ENCODE measurements around the gene ADA. TPM values are rescaled to one million over a fixed set of nuclear protein-coding genes. Genes with fewer than 3 reads are reported as not detected.
A peak's percentile ranks its signal among the peaks of the same experiment; 100 is the strongest.

Gene ADA
- total RNA-seq, 1 donor from 2014 or later = 12.6 TPM

DNA sequence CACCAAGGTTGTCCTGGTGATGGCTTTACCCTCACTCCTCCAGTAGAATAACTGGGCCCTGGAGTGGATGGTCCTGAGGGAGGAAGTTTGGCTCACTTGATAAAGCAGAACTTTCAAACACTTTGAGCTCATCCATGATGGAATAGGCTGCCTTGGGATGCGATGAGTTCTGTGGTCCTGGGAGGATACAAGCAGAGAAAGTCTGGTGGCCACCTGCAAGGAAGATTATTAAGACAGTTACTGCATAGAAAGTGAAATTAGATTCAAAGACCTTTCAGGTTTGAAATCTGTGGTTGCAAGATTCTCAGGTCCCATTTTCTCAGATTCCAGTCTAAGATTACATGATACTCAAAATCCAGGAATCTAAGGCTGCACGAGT, 43.8 kb upstream of the ADA start:
- FAIRE-seq (no peak), DNase-seq (ENCODE audit: low read depth) (no peak)
- Histone ChIP-seq H3K4me3 (ENCODE audit: low read depth, low read length) (no peak overlapping the region), H3K36me3 (ENCODE audit: control insufficient read depth, insufficient read depth, low read length) (no peaks in the 10 kb centered on the region), H3K27me3 (ENCODE audit: control insufficient read depth, insufficient read depth, low read length) (no peaks in the 10 kb centered on the region)
- TF ChIP-seq, protein P1, sequence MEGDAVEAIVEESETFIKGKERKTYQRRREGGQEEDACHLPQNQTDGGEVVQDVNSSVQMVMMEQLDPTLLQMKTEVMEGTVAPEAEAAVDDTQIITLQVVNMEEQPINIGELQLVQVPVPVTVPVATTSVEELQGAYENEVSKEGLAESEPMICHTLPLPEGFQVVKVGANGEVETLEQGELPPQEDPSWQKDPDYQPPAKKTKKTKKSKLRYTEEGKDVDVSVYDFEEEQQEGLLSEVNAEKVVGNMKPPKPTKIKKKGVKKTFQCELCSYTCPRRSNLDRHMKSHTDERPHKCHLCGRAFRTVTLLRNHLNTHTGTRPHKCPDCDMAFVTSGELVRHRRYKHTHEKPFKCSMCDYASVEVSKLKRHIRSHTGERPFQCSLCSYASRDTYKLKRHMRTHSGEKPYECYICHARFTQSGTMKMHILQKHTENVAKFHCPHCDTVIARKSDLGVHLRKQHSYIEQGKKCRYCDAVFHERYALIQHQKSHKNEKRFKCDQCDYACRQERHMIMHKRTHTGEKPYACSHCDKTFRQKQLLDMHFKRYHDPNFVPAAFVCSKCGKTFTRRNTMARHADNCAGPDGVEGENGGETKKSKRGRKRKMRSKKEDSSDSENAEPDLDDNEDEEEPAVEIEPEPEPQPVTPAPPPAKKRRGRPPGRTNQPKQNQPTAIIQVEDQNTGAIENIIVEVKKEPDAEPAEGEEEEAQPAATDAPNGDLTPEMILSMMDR (IDR thresholded peaks at IDR 0.05; ENCODE audit: insufficient read depth, low read length, severe bottlenecking) = no peak

DNA sequence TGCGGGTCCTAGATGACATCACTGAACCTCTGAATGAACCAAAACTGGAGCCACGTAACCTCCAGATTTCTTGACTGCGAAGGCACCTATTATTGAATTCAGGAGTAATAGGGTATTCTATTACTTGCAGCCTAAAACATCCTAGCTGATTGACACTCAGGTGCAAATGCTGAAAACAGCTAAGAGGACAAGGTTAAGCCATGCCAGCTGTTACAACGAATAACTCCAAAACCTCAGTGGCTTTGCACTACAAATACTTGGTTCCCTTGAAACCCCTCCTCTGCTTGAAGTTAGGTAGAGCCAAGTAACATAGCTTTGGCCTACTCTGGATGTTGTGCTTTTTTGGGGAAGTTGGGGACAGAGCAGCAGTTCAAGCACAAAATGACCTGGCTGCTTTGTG, 42.7 kb upstream of the ADA start:
- Histone ChIP-seq H3K4me3 (ENCODE audit: low read depth, low read length) (no peak overlapping the region), H3K36me3 (ENCODE audit: control insufficient read depth, insufficient read depth, low read length) (no peaks in the 10 kb centered on the region), H3K27me3 (ENCODE audit: control insufficient read depth, insufficient read depth, low read length) (no peaks in the 10 kb centered on the region)
- TF ChIP-seq, protein P1 (IDR thresholded peaks at IDR 0.05; ENCODE audit: insufficient read depth, low read length, severe bottlenecking) = no peak
- DNase-seq (ENCODE audit: low read depth) (no peak), FAIRE-seq (no peak)

DNA sequence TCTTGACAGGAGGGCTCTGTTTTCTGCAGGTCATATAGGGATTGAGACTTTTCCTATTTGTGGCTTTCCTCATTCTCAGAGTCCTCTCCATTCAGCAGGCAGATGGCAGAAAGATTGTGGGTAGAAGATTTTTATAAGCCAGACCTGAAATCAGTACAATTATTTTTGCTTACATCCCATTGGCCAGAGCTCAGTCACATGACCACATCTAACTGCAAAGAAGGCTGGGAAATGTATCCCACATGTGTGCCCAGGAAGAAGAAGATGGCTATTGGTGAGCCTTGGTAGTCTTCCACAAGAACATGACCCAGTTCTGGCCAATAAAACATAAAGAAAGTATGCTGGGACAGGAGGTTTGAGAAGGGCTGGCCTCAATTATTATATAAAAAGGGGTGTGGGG, 42.1 kb upstream of the ADA start:
- DNase-seq (ENCODE audit: low read depth) = no peak
- Histone ChIP-seq H3K4me3 (ENCODE audit: low read depth, low read length) (no peak overlapping the region), H3K27me3 (ENCODE audit: control insufficient read depth, insufficient read depth, low read length) (no peaks in the 10 kb centered on the region), H3K36me3 (ENCODE audit: control insufficient read depth, insufficient read depth, low read length) (no peaks in the 10 kb centered on the region)
- TF ChIP-seq, protein P1 (IDR thresholded peaks at IDR 0.05; ENCODE audit: insufficient read depth, low read length, severe bottlenecking) = no peak
- no peak for FAIRE-seq

DNA sequence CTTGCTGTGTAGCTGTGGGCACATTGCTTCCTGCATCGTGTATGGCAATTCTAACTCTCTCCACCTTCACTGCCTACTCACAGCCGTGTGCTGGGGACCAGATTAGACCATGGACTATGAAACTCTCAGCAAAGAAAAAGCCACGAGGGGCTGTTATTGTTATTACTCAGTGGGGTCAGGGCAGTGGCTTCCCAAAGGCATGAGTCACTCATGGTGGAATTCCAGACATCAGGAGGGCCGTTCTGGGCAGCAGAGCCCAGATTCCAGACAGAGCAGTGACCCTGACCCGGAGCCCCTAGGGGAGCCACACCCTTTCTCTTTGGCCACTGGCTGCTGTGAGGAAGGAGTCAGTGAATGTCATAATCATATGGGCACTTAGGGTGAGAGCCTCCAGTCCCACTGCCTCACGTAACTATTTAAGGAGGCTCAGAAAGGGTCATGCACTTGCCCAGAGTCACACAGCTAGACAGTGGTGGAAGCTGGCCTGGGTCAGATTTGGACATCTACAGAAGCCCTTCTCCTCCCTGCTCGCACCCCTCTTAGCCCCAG, 41.5 kb upstream of the ADA start:
- DNase-seq (ENCODE audit: low read depth) = peak; percentile 73
- no peaks in the 10 kb centered on the region for H3K36me3 ChIP-seq (ENCODE audit: control insufficient read depth, insufficient read depth, low read length)
- no peak for FAIRE-seq
- no peak overlapping the region for H3K4me3 ChIP-seq (ENCODE audit: low read depth, low read length)
- TF ChIP-seq, protein P1 (IDR thresholded peaks at IDR 0.05; ENCODE audit: insufficient read depth, low read length, severe bottlenecking) = no peak
- no peaks in the 10 kb centered on the region for H3K27me3 ChIP-seq (ENCODE audit: control insufficient read depth, insufficient read depth, low read length)

DNA sequence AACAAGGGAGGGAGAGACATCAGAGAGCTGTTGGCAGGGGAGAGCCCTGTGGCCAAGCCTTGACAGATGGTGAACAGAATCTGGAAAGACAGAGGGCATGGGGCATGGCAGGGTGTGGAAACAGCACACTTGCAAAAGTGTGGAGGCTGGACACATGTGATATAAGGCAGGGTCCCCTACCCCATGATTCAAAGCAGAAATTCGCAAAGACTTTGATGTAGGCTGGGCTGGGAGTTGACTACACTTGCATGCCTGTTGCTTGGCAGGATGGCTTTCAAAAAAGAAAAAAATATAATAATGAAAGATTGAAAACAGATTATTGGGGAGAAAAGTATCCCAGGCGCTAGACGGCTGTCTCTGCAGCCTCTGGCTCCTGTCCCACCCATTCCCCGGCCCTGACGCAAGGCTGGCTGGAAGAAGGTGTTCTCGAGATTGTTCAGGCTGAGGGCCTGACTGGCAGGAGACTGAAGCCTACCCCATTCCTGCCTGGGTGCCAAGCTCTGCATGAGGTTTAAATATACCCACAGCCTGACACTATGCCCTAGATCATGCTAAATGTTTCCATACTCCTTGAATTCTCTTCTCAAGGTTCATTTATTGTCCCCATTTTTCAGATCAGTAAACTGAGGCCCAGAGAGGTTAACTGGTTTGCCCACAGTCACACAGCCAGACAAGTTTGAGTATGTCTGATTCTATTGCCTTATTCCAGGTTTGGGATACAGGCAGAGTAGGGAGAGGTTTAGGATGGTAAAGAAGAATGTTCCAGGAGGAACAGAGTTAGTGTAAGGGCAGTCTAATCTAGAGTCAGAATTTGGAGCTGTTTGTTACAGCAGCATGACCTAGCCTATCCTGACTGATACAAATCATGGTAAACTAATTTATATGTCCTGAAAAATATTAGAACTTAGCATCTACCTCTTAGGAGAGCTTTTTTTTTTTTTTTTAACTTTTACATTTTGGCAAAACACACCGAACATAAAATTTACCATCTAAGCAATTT, 40.2 kb upstream of the ADA start:
- FAIRE-seq (no peak), DNase-seq (ENCODE audit: low read depth) (no peak)
- H3K4me3 ChIP-seq (ENCODE audit: low read depth, low read length) = no peak overlapping the region
- no peaks in the 10 kb centered on the region for H3K27me3 ChIP-seq (ENCODE audit: control insufficient read depth, insufficient read depth, low read length)
- TF ChIP-seq, protein P1 (IDR thresholded peaks at IDR 0.05; ENCODE audit: insufficient read depth, low read length, severe bottlenecking) = no peak
- H3K36me3 ChIP-seq (ENCODE audit: control insufficient read depth, insufficient read depth, low read length) = no peaks in the 10 kb centered on the region

All from bronchial epithelial cell (primary cell).